ENCODE results near the gene STUB1.

DNA sequence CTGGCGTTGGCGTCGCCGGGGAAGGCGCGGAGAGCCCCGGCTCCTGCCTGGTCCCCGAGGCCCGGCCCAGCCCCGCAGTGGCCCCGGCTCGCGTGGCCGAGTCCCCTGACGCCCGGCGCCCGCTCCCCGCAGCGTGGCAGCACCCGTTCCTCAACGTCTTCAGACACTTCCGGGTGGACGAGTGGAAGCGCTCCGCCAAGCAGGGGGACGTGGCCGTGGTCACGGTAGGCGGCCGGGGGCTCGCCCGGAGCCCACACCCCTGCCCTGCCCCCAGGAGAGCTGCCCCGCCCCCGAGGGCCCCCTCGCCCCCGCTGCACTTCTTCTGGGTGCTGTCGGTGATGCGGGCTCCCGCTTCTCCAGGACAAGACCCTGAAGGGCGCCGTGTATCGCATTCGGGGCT is 30.6 kb upstream of the STUB1 start:
- TF ChIP-seq, protein P1, sequence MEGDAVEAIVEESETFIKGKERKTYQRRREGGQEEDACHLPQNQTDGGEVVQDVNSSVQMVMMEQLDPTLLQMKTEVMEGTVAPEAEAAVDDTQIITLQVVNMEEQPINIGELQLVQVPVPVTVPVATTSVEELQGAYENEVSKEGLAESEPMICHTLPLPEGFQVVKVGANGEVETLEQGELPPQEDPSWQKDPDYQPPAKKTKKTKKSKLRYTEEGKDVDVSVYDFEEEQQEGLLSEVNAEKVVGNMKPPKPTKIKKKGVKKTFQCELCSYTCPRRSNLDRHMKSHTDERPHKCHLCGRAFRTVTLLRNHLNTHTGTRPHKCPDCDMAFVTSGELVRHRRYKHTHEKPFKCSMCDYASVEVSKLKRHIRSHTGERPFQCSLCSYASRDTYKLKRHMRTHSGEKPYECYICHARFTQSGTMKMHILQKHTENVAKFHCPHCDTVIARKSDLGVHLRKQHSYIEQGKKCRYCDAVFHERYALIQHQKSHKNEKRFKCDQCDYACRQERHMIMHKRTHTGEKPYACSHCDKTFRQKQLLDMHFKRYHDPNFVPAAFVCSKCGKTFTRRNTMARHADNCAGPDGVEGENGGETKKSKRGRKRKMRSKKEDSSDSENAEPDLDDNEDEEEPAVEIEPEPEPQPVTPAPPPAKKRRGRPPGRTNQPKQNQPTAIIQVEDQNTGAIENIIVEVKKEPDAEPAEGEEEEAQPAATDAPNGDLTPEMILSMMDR (conservative IDR thresholded peaks at IDR 0.05; ENCODE audit: low read depth in 2 of 2): no peak
- TF ChIP-seq EZH2phosphoT487 (IDR thresholded peaks at IDR 0.05; ENCODE audit: unreplicated experiment): no peak
- no peak for TF ChIP-seq ZNF331 (CRISPR knock-in tag; IDR thresholded peaks at IDR 0.05; ENCODE audit: low read depth)
- TF ChIP-seq EZH2 (IDR thresholded peaks at IDR 0.05; ENCODE audit: low read depth, unreplicated experiment): no peak
- no peak for TF ChIP-seq CREB1 (CRISPR knock-in tag; IDR thresholded peaks at IDR 0.05; ENCODE audit: low read depth)
- no peak for TF ChIP-seq JUNB (IDR thresholded peaks at IDR 0.05; ENCODE audit: unreplicated experiment)
- TF ChIP-seq POLR2AphosphoS5 (IDR thresholded peaks at IDR 0.05; ENCODE audit: low read depth): no peak
- TF ChIP-seq STAT1 (IDR thresholded peaks at IDR 0.05; ENCODE audit: unreplicated experiment): no peak
- TF ChIP-seq, protein P2, sequence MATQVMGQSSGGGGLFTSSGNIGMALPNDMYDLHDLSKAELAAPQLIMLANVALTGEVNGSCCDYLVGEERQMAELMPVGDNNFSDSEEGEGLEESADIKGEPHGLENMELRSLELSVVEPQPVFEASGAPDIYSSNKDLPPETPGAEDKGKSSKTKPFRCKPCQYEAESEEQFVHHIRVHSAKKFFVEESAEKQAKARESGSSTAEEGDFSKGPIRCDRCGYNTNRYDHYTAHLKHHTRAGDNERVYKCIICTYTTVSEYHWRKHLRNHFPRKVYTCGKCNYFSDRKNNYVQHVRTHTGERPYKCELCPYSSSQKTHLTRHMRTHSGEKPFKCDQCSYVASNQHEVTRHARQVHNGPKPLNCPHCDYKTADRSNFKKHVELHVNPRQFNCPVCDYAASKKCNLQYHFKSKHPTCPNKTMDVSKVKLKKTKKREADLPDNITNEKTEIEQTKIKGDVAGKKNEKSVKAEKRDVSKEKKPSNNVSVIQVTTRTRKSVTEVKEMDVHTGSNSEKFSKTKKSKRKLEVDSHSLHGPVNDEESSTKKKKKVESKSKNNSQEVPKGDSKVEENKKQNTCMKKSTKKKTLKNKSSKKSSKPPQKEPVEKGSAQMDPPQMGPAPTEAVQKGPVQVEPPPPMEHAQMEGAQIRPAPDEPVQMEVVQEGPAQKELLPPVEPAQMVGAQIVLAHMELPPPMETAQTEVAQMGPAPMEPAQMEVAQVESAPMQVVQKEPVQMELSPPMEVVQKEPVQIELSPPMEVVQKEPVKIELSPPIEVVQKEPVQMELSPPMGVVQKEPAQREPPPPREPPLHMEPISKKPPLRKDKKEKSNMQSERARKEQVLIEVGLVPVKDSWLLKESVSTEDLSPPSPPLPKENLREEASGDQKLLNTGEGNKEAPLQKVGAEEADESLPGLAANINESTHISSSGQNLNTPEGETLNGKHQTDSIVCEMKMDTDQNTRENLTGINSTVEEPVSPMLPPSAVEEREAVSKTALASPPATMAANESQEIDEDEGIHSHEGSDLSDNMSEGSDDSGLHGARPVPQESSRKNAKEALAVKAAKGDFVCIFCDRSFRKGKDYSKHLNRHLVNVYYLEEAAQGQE (IDR thresholded peaks at IDR 0.05; ENCODE audit: unreplicated experiment): no peak
- TF ChIP-seq ETS1 (IDR thresholded peaks at IDR 0.05): no peak

Data from GM23338 (cell line).